Calu3 (cell line): ENCODE results near the gene SRP14. TPM values are rescaled to one million over a fixed set of nuclear protein-coding genes. Genes with fewer than 3 reads are reported as not detected.

Source experiments
- BruUV-seq: library from RNA; stranded (reverse); fragments of 400-500 nt; replicated peaks from 2 replicates; lab custom pipeline; 2021; lab: Mats Ljungman, UMichigan
- CTCF ChIA-PET: fragments of 300-600 bp; sonication (Branson Sonifier 250); formaldehyde crosslinking; loops from one replicate; lab custom pipeline; 2022; ENCODE audit warnings: antibody characterized with exemption; lab: Charles Lee
- DNase-seq: peaks from one replicate; pipeline ENCODE4 v3.0.0; 2022
- H3K27ac Mint-ChIP-seq: one replicate; pipeline ENCODE4 v1.8.0; 2022; ENCODE audit warnings: mixed read lengths; ENCODE audit not compliant: unreplicated experiment
- H3K27me3 Mint-ChIP-seq: one replicate; pipeline ENCODE4 v1.8.0; 2022; ENCODE audit warnings: mixed read lengths; ENCODE audit not compliant: unreplicated experiment
- H3K36me3 Mint-ChIP-seq: one replicate; pipeline ENCODE4 v1.8.0; 2022; ENCODE audit warnings: mild to moderate bottlenecking, moderate library complexity, mixed read lengths; ENCODE audit not compliant: insufficient read depth, unreplicated experiment
- H3K4me1 Mint-ChIP-seq: one replicate; pipeline ENCODE4 v1.8.0; 2022; ENCODE audit warnings: mild to moderate bottlenecking, low read depth, mixed read lengths; ENCODE audit not compliant: unreplicated experiment
- H3K4me3 Mint-ChIP-seq: one replicate; pipeline ENCODE4 v1.8.0; 2022; ENCODE audit warnings: mild to moderate bottlenecking, low read depth, moderate library complexity, mixed read lengths; ENCODE audit not compliant: unreplicated experiment
- H3K9me3 Mint-ChIP-seq: one replicate; pipeline ENCODE4 v1.8.0; 2022; ENCODE audit warnings: low read depth, mixed read lengths; ENCODE audit not compliant: unreplicated experiment
- CTCF ChIP-seq: fragments of 200-600 bp; IDR thresholded peaks from one replicate; pipeline ENCODE4 v1.8.0; 2022; ENCODE audit warnings: antibody characterized with exemption; ENCODE audit not compliant: unreplicated experiment
- intact Hi-C: fragments of 100-400 bp; cut with micrococcal nuclease; formaldehyde crosslinking; loops from one replicate; pipeline ENCODE4 v1.10.0; 2022; ENCODE audit not compliant: unreplicated experiment
- total RNA-seq: library from RNA; stranded (reverse); gene quantifications from 2 replicates; pipeline ENCODE4 v1.2.3, GENCODE V29; 2022

The SRP14 gene
- total RNA-seq, 1 experiment from 2014 or later, result 113 TPM

- CTCF ChIA-PET, result interaction anchor here (0.6 kb wide), 1 partner anchor 16 kb away, joined by 3 read pairs; no protein-coding TSS in a partner anchor
- intact Hi-C loops, result no loop called here
- peaks cover 3% of the 10 kb centered on the region for H3K9me3 Mint-ChIP-seq
- no peak overlapping the region for H3K4me3 Mint-ChIP-seq
- H3K36me3 Mint-ChIP-seq, result no peaks in the 10 kb centered on the region
- peaks cover 2% of the 10 kb centered on the region for H3K4me1 Mint-ChIP-seq
- no peak for TF ChIP-seq CTCF
- H3K27ac Mint-ChIP-seq, result no peak overlapping the region
- DNase-seq, result no peak
- H3K27me3 Mint-ChIP-seq, result no peaks in the 10 kb centered on the region
- BruUV-seq, result no TSS peak
Measured at GRCh38 chr15:40063563-40064011, 24.6 kb upstream of the SRP14 start.

DNA sequence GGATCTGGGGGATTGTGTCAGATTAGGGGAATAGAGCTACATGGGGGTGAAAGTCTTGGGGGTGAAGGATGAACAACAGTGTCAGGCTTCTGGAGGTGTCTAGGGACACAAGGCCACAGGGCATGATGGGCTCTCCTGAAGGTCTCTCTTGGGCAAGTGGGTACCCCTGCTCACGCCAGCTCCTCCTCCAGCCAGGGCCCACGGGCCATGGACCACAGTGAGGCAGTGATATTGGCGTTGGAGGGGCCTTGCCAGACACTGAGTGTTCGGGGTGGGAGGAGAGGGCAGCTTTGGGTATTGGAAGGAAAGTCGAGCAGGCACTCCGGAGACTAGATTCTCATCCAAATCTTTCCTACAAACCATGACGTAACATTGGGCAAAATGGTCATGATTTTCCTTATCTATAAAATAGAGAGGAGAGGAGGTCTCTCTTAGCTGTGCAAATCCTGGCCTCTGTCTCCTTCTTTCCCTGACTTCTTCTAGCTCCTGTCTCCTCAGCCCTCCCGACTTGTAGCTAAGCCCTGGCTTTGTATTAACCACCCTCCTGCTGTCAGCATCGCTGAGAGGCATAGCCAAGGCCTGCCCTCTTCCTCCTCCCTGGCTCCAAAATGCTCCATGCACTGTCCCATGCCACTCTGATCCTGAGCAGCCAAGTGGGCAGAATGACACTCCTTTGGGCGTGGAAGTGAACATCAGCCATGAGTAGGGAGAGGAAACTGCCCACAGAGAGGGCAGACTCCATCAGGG, 24.0 kb upstream of the SRP14 start:
- BruUV-seq, result no TSS peak

DNA sequence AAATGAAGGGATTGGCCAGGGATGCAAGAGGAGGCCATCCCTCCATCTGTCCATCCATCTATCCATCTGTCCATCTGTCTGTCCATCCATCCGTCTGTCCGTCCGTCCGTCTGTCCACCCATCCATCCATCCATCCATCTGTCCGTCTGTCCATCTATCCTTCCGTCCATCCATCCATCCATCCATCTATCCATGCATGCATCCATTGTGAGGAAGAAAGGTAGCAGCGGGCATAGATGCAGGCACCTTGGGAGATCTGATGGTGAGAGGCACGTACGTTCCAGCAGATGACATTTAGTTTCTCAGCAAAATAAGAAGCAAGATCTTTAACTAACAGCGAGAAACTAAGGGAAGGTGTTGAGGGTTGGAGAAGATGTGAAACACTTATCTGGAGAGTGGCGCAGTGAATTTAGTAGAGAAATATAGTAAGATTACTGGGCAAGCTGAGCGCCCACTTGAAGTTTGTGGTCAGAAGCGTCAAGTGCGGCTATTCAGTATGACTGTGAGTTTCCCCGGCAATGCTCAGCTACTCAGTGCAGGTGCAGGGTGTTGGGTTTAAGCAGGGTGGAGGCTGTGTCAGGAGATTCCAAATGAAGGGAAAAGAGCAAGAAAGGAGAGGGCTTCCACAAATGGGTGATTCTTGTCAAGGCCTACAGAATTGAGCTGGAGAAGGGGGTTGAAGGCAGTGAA, 22.4 kb upstream of the SRP14 start:
- H3K36me3 Mint-ChIP-seq, result no peaks in the 10 kb centered on the region
- TF ChIP-seq CTCF, result no peak
- H3K9me3 Mint-ChIP-seq, result peaks cover 3% of the 10 kb centered on the region
- H3K4me3 Mint-ChIP-seq, result no peak overlapping the region
- no peak for DNase-seq
- no TSS peak for BruUV-seq
- no peaks in the 10 kb centered on the region for H3K27me3 Mint-ChIP-seq
- CTCF ChIA-PET, result no interaction called here
- H3K4me1 Mint-ChIP-seq, result peaks cover 12% of the 10 kb centered on the region
- no peak overlapping the region for H3K27ac Mint-ChIP-seq
- intact Hi-C loops, result no loop called here

More for the DNA sequence above, 24.0 kb upstream of the SRP14 start:
- CTCF ChIA-PET, result interaction anchor here (0.6 kb wide), 1 partner anchor 16 kb away, joined by 3 read pairs; no protein-coding TSS in a partner anchor
- H3K27ac Mint-ChIP-seq, result no peak overlapping the region
- no peak overlapping the region for H3K4me3 Mint-ChIP-seq
- intact Hi-C loops, result no loop called here
- no peaks in the 10 kb centered on the region for H3K27me3 Mint-ChIP-seq
- H3K9me3 Mint-ChIP-seq, result peaks cover 3% of the 10 kb centered on the region
- peaks cover 8% of the 10 kb centered on the region for H3K4me1 Mint-ChIP-seq
- H3K36me3 Mint-ChIP-seq, result no peaks in the 10 kb centered on the region
- TF ChIP-seq CTCF, result no peak
- no peak for DNase-seq

DNA sequence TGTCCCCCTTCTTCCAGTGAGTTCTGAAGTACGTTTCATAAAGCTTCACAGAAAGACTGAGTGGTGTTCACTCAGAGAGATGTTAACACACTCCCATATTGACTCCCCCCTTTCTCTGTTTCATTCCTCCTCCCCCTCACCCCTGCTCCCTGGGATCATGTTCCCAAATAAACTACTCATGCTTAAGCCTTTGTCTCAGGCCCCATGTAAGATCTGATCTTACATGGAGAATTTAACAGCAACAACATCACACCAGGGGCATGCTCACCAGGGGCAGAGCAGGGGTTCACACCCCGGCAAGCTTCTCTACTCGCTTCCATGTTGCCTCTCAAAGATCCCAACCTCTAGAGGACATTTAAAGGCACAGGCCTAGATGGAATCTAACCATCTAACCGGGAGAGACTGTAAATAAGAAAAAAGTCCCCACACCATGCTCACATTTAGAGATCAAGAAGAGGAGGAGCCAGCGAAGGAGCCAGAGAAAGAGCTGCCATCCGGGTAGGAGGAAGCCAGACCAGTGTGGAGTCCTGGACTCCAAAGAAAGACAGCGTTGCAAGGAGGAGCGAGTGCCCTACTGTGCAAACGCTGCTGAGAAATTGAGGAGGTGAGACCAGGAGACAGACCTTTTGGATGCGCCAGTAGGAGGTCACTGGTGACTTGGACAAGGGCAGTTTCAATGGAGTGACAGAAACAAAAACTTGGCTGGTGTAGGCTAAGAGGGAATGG, 21.4 kb upstream of the SRP14 start:
- Mint-ChIP-seq H3K9me3 (peaks cover 3% of the 10 kb centered on the region), H3K4me3 (no peak overlapping the region), H3K36me3 (no peaks in the 10 kb centered on the region), H3K27me3 (no peaks in the 10 kb centered on the region), H3K4me1 (peaks cover 13% of the 10 kb centered on the region), H3K27ac (no peak overlapping the region)
- intact Hi-C loops, result no loop called here
- TF ChIP-seq CTCF, result no peak
- CTCF ChIA-PET, result no interaction called here
- no TSS peak for BruUV-seq
- DNase-seq, result no peak
